Lower lobe of right lung (tissue), 2 donors: ENCODE data around the gene NBEAL2. TPM values are rescaled to one million over a fixed set of nuclear protein-coding genes. Genes with fewer than 3 reads are reported as not detected.

ENCODE experiments used
- ATAC-seq, 2 donors: fragments of 200-7000 bp; cut with Tn5 transposase; one replicate each; pipeline ENCODE4 v1.9.1; 2020 to 2022; ENCODE audit warnings: mild to moderate bottlenecking in 2 of 2, moderate library complexity in 2 of 2
- DNase-seq: peaks from one replicate; pipeline ENCODE4 v3.0.0-alpha.2; 2020
- H3K27ac ChIP-seq: fragments of 200-600 bp; one replicate; pipeline ENCODE4 v1.8.0; 2022
- H3K27me3 ChIP-seq: fragments of 200-600 bp; one replicate; pipeline ENCODE4 v1.8.0; 2022; ENCODE audit warnings: low read depth
- H3K36me3 ChIP-seq: fragments of 200-600 bp; one replicate; pipeline ENCODE4 v1.8.0; 2022; ENCODE audit warnings: mild to moderate bottlenecking
- H3K4me1 ChIP-seq: fragments of 200-600 bp; one replicate; pipeline ENCODE4 v1.8.0; 2022
- H3K4me3 ChIP-seq: fragments of 200-600 bp; one replicate; pipeline ENCODE4 v1.8.0; 2022; ENCODE audit warnings: mild to moderate bottlenecking
- H3K9me3 ChIP-seq: fragments of 200-600 bp; one replicate; pipeline ENCODE4 v1.8.0; 2022
- CTCF ChIP-seq: fragments of 200-600 bp; IDR thresholded peaks from one replicate; pipeline ENCODE4 v1.8.0; 2022; ENCODE audit warnings: antibody characterized with exemption, mild to moderate bottlenecking
- intact Hi-C: fragments of 100-400 bp; cut with DNase I; formaldehyde crosslinking; loops from one replicate; pipeline ENCODE4 v1.11.0; 2022
- total RNA-seq: library from RNA; stranded (reverse); fragmentation: NEBNext Ultra II Directional; extraction: Animal tissue kit (Norgen Biotek cat#: 25700); gene quantifications from one replicate; pipeline ENCODE4 v1.2.1, GENCODE V29; 2021
- donor health status: DM: no; HTN: yes; CAD: no; lungs with severe emphysema.

NBEAL2 gene
- total RNA-seq, 1 donor from 2014 or later: 97.0 TPM

GRCh38 chr3:47003056-47003410, 23.6 kb downstream of the NBEAL2 start:
- TF ChIP-seq CTCF: no peak
- intact Hi-C loops: no loop called here
- Histone ChIP-seq H3K36me3 (peaks cover 100% of the 10 kb centered on the region), H3K4me3 (no peak overlapping the region), H3K9me3 (no peaks in the 10 kb centered on the region), H3K27ac (no peak overlapping the region), H3K4me1 (peaks cover 9% of the 10 kb centered on the region), H3K27me3 (no peaks in the 10 kb centered on the region)
- ATAC-seq (no peak), DNase-seq (no peak)

DNA sequence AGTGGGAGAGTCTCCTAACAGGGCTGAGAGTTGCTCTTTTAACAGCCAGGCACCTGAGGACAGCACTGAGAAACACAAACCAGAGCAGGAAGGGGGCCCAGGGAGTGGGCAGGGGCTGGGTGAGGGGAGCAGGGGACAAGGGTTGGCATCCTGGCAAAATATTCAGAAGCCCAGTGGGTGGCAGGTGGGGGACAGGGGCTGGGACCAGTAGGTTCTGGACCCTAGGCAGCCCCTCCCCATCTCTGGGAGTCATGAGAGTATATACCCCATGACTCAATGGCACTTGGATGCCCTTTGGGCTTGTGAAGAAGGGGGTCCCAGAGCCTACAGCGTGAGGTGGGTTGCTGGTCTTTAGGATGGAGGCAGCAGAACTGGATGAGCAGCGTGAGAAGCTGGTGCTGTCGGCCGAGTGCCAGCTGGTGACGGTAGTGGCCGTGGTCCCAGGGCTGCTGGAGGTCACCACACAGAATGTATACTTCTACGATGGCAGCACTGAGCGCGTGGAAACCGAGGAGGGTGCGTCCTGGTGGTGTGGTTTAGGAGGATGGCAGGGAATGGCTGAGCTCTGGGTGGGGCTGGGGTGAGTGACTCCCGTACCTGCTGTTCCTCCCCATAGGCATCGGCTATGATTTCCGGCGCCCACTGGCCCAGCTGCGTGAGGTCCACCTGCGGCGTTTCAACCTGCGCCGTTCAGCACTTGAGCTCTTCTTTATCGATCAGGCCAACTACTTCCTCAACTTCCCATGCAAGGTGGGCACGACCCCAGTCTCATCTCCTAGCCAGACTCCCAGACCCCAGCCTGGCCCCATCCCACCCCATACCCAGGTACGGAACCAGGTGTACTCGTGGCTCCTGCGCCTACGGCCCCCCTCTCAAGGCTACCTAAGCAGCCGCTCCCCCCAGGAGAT, 24.2 kb downstream of the NBEAL2 start:
- Histone ChIP-seq H3K27ac (no peak overlapping the region), H3K4me3 (no peak overlapping the region), H3K36me3 (peaks cover 94% of the 10 kb centered on the region), H3K9me3 (no peaks in the 10 kb centered on the region), H3K27me3 (no peaks in the 10 kb centered on the region), H3K4me1 (peaks cover 7% of the 10 kb centered on the region)
- DNase-seq (no peak), ATAC-seq (no peak)
- TF ChIP-seq CTCF: no peak
- intact Hi-C loops: no loop called here

DNA sequence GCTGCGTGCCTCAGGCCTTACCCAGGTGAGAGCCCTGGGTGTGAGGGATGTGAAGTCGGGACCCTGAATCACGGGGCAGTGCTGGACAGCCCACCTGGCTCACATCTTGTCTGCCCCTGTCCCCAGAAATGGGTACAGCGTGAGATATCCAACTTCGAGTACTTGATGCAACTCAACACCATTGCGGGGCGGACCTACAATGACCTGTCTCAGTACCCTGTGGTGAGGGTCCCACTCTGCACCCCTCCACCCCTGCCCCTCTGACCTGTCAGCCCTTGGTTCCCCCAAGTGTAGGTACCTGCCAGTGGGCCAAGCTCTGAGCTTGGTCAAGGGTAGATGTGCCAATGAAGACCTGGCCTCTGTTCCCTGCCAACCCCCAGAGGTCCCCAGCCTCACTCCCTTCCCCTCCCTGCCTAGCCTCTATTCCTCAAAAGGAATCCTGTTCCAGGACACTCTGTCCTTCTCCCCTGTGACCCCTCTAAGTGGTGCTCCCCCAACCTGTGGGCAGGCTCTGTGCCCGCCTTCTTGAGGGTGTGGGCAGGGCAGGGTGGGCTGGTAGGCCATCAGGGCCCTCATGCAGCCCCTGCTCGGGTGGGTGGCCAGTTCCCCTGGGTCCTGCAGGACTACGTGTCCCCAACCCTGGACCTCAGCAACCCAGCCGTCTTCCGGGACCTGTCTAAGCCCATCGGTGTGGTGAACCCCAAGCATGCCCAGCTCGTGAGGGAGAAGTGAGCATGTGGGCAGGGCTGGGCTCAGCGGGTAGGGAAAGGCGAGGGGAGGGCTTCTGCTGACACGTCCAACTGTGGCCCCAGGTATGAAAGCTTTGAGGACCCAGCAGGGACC, 25.1 kb downstream of the NBEAL2 start:
- H3K27ac ChIP-seq: no peak overlapping the region
- no peak for DNase-seq
- H3K27me3 ChIP-seq: no peaks in the 10 kb centered on the region
- peaks cover 8% of the 10 kb centered on the region for H3K4me1 ChIP-seq
- intact Hi-C loops: no loop called here
- ATAC-seq: no peak
- no peak for TF ChIP-seq CTCF
- H3K9me3 ChIP-seq: no peaks in the 10 kb centered on the region
- H3K4me3 ChIP-seq: no peak overlapping the region
- H3K36me3 ChIP-seq: peaks cover 85% of the 10 kb centered on the region

- H3K36me3 ChIP-seq: peaks cover 77% of the 10 kb centered on the region
- no peak overlapping the region for H3K4me3 ChIP-seq
- H3K27me3 ChIP-seq: no peaks in the 10 kb centered on the region
- intact Hi-C loops: no loop called here
- H3K9me3 ChIP-seq: no peaks in the 10 kb centered on the region
- DNase-seq: no peak
- no peak overlapping the region for H3K27ac ChIP-seq
- ATAC-seq: no peak
- no peak for TF ChIP-seq CTCF
- H3K4me1 ChIP-seq: peaks cover 17% of the 10 kb centered on the region
These were observed 26.0 kb downstream of the NBEAL2 start for GRCh38 chr3:47005212-47006144.

DNA sequence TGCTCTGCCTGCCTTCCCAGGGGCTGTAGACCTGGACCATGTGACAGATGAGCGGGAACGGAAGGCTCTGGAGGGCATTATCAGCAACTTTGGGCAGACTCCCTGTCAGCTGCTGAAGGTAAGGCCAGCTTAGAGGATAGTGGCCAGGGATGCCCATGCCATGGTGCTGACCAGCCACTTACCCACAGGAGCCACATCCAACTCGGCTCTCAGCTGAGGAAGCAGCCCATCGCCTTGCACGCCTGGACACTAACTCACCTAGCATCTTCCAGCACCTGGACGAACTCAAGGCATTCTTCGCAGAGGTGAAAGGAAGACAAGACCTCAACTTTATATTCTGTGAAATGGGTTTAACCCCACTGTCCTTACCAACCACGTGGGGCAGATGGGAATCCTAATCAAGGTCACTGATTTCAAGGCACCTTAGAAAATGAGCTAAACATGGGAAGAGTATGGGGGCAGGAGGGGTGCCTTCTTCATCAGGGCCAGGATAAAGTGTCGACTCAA, 26.7 kb downstream of the NBEAL2 start:
- ATAC-seq (no peak), DNase-seq (no peak)
- no peak for TF ChIP-seq CTCF
- Histone ChIP-seq H3K4me3 (no peak overlapping the region), H3K9me3 (no peaks in the 10 kb centered on the region), H3K27me3 (no peaks in the 10 kb centered on the region), H3K27ac (no peak overlapping the region), H3K36me3 (peaks cover 69% of the 10 kb centered on the region), H3K4me1 (peaks cover 17% of the 10 kb centered on the region)
- intact Hi-C loops: no loop called here
